Smooth muscle cell of the brain vasculature (primary cell): Measurements from ENCODE around the gene TMEM74B.

Experiments used
- DNase-seq: peaks from one replicate; pipeline ENCODE4 v3.0.0-alpha.2; 2012; ENCODE audit warnings: low read depth, low spot score

Gene TMEM74B

GRCh38 chr20:1205802-1206201, 21.0 kb upstream of the TMEM74B start:
- no peak for DNase-seq

- DNase-seq = no peak
These were observed 19.8 kb upstream of the TMEM74B start for GRCh38 chr20:1204576-1204975.

GRCh38 chr20:1204113-1204512, 19.3 kb upstream of the TMEM74B start:
- DNase-seq = no peak

- no peak for DNase-seq
These were observed 18.8 kb upstream of the TMEM74B start for GRCh38 chr20:1203630-1204029.

DNA sequence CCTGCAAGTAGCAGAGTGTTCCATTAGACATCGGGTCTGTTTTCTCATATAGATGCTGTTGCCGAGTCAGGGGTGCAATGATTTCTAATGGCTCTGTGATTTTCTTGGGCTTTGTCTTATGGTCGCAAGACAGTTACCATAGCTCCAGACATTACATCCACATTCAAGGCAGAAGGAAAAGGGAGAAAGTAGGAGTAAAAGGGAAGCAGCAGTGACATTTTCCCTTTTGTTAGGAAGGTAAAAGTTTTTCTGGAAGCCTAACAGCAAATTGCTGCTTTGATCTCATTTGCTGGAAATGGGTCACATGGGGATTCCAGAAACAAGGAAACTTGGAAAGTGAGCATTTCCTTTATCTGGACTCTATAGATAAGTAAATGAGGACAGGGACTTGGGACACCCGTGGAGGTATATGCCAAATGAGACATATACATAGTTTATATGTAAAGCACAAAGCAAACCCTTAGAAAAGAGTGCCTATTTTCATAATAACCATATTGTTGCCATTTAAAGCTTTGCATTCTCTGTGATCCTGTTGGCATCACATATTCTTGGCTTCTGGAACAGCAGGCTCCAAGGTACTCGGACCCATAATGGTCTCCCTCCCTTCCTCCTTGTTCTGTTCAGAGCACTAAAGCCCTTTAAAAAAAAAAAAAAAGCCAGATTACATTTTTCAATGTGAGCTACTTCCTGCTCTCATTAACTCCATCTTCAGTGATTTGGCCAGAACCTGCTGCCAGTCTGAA, 18.2 kb upstream of the TMEM74B start, which contains the start of gene C20orf202:
C20orf202 (plus strand) TSS at position 693 of the 743 bp plus-strand sequence. CDS start 132 bp downstream, outside the sequence.
- no peak for DNase-seq

DNA sequence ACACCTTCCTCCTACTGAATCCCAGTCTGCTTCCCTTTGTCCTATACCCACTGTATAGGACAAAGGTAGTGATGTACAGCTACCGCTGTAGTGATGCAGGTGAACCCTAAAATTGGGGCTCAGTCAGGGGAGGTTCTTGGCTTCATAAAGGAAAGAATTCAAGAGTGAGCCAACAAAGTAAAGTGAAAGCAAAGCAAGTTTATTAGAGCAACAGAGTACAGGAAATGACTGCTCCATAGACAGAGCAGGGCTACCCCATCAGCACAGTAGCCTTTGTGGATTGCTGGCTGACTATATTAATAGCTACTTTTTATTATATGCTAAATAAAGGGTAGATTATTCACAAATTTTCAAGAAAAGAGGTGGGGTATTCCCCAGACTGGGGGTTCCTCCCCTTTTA, 15.2 kb upstream of the TMEM74B start:
- DNase-seq = no peak

DNA sequence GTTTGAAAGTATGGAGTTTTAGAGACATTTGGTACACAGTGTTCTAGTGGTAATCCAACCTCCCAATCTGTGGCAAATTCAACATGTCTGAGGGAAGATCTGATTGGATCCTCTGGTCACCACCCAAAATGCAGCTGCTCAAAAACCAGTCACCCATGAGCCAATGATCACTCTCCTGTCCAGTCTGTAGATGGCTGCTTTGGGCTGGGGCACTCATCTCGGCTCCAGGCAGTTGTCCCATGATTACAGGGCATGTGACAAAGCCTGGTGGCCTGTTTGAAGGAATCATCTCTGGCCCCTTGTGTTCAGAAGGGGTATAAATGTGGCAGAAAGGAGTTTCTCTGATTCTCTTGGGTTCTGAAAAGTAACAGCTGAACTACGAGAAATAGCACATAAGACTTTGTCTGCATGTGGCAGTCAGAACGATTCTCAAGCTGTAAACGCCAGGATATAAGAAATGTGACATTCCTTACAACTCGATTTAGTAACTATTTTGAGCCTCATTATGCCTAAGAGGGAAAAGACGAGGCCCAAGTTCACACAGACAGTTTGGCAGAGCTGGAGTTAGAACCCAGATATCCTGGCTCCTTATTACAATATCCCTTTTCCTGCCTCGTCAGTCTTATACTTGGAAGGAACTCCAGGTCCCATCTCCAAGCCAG, 14.6 kb upstream of the TMEM74B start:
- no peak for DNase-seq

- no peak for DNase-seq
These were observed 14.0 kb upstream of the TMEM74B start for GRCh38 chr20:1198751-1199150.

- no peak for DNase-seq
These were observed 13.0 kb upstream of the TMEM74B start for GRCh38 chr20:1197801-1198200.

DNA sequence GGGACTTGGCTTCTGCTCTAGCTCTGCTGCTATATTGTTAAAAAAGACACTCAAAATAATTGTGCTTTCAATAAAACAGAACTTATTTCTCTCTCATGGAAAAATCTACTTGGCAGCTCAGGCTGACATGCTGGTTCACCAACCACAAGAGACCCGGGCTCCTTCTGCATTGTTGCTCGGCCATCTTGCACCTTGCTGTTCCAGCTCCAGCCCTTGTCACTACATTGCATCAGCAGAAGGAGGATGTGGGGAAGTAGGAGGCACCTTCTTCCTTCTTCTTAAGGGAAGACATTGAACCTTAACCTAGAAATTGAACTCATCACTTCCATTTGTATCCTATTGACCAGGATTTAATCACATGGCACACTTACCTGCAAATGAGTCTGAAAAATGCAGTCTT, 11.9 kb upstream of the TMEM74B start:
- DNase-seq = no peak

DNA sequence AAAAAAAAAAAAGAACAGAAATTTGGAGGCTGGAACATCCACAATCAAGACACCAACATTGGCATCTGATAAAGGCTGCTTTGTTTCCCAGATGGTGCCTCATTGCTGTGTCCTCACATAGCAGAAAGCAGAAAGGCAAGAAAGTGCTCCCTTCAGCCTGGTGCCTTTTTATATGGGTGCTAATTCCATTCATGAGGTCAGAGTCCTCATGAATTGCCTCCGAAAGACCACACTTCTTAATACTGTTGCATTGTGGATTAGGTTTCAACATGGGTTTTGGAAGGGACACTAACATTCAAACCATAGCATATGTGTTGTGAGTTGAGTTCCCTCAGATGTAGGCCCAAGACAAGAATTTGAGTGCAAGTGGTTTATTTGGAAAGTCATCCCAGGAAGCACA, 10.4 kb upstream of the TMEM74B start:
- DNase-seq = no peak

- DNase-seq = no peak
These were observed 6.5 kb upstream of the TMEM74B start for GRCh38 chr20:1191299-1191698.

DNA sequence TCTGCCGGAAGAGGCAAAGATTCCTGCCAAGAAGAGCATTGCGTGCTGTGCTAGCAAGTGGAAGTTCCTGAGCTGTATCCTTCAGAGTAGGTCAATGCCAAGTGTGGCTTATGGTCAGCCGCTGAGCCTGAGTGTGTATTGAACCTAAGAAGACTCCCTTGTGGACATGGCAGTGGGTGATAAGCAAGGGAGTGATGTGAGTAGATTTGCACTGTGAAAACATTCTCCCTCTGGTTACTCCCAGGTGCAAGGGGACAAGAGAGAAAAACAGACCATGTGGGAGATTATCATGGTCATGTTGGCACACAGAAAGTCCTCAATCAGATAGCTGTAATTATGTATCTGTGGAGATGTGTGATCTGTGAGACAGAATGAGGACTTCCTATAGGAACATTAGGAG, 6.1 kb upstream of the TMEM74B start:
- DNase-seq = no peak

DNA sequence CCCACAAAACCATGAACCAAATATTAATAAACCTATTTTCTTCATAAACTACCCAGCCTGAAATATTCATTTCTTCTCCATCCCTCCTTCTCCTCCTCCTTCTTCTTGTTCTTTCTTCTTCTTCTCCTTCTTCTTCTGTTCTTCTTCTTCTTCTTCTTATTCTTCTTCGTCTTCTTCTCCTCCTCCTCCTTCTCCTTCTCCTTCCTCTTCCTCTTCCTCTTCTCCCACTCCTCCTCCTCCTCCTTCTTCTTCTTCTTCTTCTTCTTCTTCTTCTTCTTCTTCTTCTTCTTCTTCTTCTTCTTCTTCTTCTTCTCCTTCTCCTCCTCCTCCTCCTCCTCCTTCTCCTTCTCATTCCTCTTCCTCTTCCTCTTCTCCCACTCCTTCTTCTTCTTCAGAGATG, 5.0 kb upstream of the TMEM74B start:
- no peak for DNase-seq

DNA sequence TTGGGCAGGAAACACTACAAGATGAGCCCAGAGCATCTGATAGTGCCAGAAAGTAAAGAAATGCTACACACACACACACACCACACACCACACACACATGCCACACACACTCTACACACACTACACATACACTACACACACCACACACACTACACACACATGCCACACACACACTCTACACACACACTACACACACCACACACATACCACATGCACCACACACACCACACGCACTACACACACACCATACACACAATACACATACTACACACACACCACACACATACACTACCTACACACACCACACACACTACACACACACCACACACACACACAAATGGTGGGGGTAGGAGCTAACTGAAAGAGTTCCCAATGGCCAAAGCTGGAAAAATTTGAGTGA, 3.6 kb upstream of the TMEM74B start:
- no peak for DNase-seq

DNA sequence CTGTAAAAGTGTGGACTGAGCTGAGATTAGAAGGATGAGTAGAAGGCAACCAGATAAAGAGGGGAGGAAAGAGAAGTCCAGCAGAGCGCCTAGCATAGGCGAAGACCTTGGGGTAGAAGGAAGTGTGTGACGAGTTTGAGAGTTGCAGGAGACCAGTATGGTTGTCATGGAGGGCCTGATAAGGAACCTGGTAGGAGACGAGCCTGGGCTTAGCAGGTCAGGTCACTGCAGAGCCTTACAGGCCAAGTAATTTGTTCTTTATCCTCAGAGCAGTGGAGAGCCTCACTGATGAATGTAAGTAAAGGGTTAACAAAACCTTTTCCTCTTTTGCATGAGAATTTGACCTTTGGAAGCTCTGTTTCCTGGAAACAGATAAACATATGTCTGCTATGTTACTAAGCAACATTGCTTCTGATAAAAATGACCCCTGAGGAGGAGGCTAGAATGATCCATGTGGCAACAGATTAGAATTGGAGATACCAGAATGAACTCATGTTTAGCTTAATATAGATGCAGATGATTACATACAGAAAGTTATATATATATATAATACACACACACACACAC, 2.9 kb upstream of the TMEM74B start:
- no peak for DNase-seq

DNA sequence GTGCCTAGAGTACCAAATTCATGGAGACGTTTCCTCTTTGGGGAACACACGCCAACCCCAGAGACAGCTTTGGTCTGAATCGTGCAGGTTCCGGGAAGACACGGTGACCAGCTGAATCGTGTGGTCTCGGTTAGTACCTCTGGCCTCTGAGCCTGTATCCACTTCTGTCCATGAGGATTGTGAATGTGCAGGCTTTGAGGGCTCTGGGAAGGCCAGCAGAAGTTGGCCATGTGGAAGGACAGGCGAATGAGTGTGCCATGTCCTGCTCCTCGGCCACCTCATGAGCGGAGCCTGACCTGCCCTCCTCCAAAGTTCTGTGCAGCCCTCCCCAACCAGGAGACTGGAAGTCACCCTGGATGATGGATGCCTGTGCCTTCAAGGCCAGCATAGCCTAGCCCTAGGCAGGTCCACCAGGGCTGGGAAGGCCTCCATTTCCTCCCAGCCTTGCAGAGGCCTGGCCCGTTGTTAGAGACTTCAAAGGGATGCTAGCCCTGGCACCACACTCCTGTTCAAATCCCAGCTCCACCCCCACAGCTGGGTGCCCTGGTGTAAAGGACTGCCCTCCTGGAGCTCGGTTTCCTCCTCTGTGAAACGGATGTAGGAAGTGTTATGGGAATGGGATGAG, 1.7 kb upstream of the TMEM74B start:
- DNase-seq = no peak

DNA sequence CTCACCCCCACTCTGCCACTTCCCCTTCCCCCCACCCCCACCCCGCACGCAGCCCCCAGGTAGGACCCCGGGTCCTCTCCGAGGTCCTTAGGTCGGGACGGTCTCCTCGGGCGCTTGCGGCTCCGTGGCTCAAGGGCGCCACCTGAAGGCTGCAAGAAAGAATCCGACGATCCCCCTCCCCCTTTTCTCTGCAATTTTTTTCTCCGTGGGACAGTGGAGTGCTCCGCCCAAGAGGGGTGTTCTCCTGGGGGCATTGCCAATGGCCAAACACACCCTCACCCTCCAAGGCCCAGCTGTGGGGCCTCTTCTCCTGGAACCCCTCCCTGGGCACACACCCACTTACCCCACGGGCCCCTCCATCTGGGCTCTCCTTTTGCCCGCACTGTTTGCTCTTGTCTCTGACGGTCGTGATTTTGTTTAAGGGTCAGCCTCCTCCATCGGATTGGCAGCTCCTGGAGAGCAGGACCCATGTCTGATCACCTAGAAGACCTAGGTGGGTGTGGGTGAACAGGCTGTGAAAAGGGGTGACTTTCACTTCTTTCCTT, 1.1 kb upstream of the TMEM74B start:
- DNase-seq = no peak

DNA sequence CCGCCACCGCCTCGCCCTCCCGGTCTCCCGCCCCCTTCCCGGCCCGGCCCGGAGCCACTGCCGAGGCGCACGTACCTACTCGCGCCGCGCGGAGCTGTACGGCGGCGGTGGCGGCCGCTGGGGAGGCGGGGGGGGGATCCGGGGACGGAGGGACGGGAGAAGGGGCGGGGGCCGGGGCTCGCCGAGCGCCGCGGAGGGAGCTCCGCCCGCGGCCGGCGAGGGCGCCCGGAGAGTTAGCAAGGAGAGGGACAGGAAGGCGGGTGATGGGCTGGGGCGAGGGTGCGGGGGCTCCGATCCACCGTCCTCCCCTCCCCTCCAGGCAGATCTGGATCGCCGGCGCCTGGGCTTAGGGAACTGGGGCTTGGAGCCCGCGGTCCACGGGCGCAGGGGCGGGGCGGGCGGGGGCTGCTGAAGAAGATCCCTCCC, 548 bp upstream of the TMEM74B start:
- DNase-seq = no peak

DNA sequence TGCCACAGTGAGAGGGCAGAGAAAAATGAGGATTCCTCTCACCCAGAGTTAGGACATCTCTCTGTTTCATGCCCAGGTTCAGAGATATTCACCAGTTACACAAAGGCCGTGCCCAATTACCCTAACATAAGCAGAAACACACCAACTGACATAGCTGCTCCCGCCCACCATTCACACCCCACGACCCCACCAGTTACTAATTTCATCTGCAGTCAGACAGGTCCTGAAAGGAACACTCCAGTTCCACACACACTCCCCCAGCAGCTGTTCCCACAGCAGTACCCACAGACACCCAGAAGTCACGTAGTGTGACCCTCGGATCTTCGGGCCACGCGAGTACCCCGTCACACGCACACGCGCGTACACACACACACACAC, 532 bp downstream of the TMEM74B start:
- DNase-seq = no peak

- no peak for DNase-seq
These were observed 1.6 kb downstream of the TMEM74B start for GRCh38 chr20:1183153-1183552.

- DNase-seq = no peak
These were observed 2.7 kb downstream of the TMEM74B start for GRCh38 chr20:1182106-1182505.
